Activated CD4-positive, alpha-beta T cell treated with anti-CD3 and anti-CD28 coated beads, Interleukin-10, Interleukin-2, amounts not matched to agents 100 ng/mL and 50 ng/mL, durations not matched to agents 16 hours and 8 hours (primary cell): ENCODE results near the gene EFHC2.

Source experiments
- DNase-seq: peaks from one replicate; pipeline ENCODE4 v3.0.0-alpha.2; 2020

EFHC2 gene

GRCh38 chrX:44143061-44143602 lies 200.3 kb downstream of the EFHC2 start:
- DNase-seq, result no peak

DNA sequence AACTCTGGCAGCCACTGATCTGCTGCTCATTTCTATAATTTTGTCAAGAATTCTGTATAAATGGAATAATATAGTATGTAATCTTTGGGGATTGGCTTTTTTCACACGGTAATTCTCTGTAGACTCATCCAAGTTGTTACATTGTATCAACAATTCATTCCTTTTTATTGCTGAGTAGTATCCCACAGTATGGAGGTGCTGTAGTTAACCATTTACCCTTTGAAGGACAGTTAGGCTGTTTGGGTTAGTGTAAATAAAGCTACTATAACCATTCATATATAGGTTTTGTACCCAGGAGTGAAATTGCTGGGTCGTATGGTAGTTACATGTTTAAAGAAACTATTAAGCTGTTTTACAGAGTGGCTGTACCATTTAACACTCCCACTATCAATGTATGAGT lies 213.3 kb downstream of the EFHC2 start:
- no peak for DNase-seq

GRCh38 chrX:44113337-44113736 lies 230.1 kb downstream of the EFHC2 start:
- DNase-seq, result no peak

DNA sequence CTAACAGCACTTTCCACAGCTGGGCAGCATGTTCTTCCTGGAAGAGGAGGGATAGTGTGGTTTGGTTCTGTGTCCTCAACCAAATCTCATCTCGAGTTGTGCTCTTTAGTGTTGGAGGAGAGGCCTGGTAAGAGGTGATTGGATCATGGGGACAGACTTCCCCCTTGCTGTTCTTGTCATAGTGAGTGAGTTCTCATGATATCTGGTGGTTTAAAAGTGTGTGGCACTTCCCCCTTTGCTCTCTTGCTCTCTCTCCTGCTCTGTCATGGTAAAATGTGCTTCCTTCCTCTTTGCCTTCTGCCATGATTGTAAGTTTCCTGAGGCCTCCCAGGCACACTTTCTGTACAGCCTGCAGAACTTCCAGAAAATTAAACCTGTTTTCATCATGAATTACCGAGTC lies 236.6 kb downstream of the EFHC2 start:
- DNase-seq, result no peak

DNA sequence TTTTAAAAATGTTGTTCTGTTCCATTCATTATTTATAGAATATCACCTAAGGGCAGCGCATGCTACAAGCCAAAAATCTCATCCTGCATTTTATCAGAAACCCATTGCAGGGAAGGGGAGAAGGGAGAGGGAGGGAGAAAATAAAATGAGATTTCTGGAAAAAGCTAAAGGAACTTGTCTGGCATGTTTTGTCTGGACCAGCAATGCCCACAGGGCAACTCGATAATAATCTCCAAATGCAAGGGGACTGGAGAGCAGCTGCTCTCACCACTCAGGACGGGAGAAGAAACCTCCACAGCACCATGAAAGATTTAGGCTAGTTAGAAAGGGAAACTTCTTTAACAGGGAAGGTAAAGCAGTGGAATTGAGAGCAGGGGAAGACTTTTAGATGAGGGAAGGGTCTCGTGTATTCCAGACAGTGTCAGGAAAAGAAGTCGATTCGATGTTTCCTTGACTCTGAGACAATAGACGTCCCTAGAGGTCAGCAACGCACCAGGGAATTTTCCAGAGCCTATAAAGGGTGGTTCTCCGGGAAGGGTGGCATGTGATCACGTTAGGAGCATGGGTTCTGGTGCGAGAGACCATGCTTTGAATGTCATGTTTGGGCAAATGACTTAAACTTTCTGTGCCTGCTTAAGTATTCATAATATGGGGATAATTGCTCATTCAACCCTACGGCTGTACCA lies 238.1 kb downstream of the EFHC2 start:
- DNase-seq, result no peak

DNA sequence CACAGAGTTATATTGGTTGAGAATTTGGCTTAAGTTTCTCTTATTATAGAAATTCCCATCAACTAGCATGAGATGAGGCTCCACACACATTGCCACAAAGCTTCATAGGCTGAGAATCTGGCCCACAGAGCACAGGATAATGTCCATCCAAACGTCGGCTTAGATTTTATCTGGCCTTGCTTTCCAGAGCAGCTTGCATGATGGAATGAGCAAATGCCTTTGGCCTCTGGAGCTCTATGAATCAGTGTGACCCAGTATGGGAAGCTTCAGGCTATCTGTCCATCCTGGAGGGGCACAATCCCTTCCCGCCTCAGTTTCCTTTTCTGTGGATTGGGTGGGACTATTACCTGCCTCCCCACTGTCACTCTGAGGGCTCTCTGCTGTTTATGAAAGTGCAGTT lies 238.8 kb downstream of the EFHC2 start:
- no peak for DNase-seq

DNA sequence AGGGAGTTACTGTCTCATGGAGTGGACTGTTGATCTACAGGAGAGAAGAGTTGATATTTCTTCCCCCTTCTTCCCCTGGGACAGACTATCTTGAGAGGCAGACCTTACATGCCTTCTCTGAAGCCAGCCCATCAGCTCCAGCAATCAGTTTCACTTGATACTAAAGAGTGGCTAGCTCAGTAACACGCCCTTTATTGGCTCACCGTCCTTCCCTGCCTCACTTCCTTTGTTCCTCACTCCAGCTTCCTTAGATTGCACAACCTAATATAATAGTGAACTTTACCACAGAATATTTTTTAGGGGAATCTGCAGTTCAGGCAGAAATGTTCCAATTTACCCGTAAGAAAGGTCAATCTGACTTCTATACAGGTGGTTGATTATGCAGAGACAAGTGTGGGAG lies 242.2 kb downstream of the EFHC2 start:
- DNase-seq, result no peak

GRCh38 chrX:44099366-44099765 lies 244.1 kb downstream of the EFHC2 start:
- no peak for DNase-seq
